ENCODE results near the gene AK3.
"Not testable (repeated sequence)": the region's sequence is repeated elsewhere in the genome, so short reads cannot be mapped to it uniquely, and the experiment has no call there.

AK3 gene

DNA sequence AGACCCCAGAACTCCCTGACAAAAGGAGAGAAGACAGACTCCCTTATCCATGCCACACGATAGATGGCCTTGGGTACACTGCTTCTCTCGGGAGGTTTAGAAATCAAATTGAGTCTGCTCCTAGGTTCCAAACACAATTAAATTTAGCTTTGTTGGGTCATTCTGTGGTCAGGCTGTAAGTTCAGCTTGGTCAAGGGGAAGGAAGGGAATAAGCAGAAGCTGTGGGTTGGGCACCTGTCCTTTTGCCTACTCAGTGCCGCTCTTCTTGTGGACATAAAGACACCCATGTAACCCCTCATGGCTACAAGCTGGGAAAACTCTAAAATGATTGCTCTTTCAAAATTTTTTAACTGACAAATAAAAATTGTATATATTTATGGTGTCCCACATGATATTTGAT, 19.1 kb upstream of the AK3 start:
- Histone ChIP-seq H3K9me3 (replicated peaks in 1 of 2; ENCODE audit: control insufficient read depth in 2 of 2, insufficient read depth in 1 of 2, low read depth in 1 of 2, low read length in 2 of 2) (no peaks in the 10 kb centered on the region), H3K79me1 (ENCODE audit: low read depth, low read length) (peaks cover 2% of the 10 kb centered on the region), H2BK5ac (ENCODE audit: low read length) (no peak overlapping the region), H3K14ac (ENCODE audit: low read length) (no peak overlapping the region), H3K23ac (ENCODE audit: low read depth, low read length, poor library complexity) (no peak overlapping the region), H4K91ac (ENCODE audit: low read depth, low read length, poor library complexity) (no peak overlapping the region), H2AK5ac (ENCODE audit: low read depth, low read length) (no peak overlapping the region), H4K8ac (ENCODE audit: low read depth, low read length) (no peak overlapping the region), H3K4me3 (ENCODE audit: low read length in 2 of 2) (no peak overlapping the region), H3K4ac (ENCODE audit: low read length) (no peak overlapping the region), H3K4me1 (ENCODE audit: control insufficient read depth in 2 of 2, insufficient read depth in 1 of 2, low read depth in 1 of 2, low read length in 2 of 2) (peaks cover 6 to 10% of the 10 kb centered on the region in 2 donors), H3K9ac (ENCODE audit: low read depth, low read length, poor library complexity) (no peak overlapping the region), H2BK120ac (ENCODE audit: low read depth, low read length) (no peak overlapping the region), H3K27me3 (ENCODE audit: control insufficient read depth in 3 of 3, insufficient read depth in 3 of 3, low read depth in 1 of 3, low read length in 3 of 3) (peaks cover 0 to 10% (median 0%) of the 10 kb centered on the region in 3 experiments), H3K18ac (ENCODE audit: low read length) (no peak overlapping the region), H3K27ac (replicated peaks; ENCODE audit: low read length) (no peak overlapping the region), H3K4me2 (ENCODE audit: insufficient read depth, low read length, poor library complexity, severe bottlenecking) (no peak overlapping the region), H2AFZ (ENCODE audit: low read length) (no peak overlapping the region), H2BK15ac (ENCODE audit: low read length) (no peak overlapping the region), H2BK12ac (ENCODE audit: low read length) (no peak overlapping the region), H3K36me3 (replicated peaks in 1 of 2; ENCODE audit: control insufficient read depth in 2 of 2, insufficient read depth in 2 of 2, low read length in 2 of 2) (no peaks in the 10 kb centered on the region)
- no CpG with 5 or more reads among the region's 3 CpGs for WGBS, 2 donors (ENCODE audit: extremely low coverage in 2 of 2, insufficient read length in 2 of 2, insufficient replicate concordance in 1 of 2)
- no peak for DNase-seq (ENCODE audit: low spot score)

DNA sequence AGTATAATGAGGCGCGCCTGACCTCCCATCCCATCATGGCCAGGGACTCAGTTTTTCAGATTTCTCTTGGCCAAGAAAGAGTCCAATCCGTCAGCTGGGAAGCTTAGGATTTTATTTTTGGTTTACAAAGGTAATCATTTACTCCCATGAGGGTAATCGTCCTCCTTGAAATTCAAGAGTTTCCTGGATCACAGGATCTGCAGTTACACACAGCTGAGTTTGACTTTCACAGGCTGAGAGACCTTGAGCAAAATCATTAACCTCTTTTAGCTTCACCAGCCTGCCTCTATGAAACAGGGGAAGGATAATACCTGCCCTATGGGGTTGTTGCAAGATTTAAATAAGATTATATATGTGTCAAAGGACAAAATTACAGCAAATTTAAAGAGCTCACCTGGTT, 15.4 kb upstream of the AK3 start:
- Histone ChIP-seq H3K27ac (replicated peaks; ENCODE audit: low read length) (no peak overlapping the region), H2AK5ac (ENCODE audit: low read depth, low read length) (no peak overlapping the region), H4K91ac (ENCODE audit: low read depth, low read length, poor library complexity) (no peak overlapping the region), H3K9me3 (replicated peaks in 1 of 2; ENCODE audit: control insufficient read depth in 2 of 2, insufficient read depth in 1 of 2, low read depth in 1 of 2, low read length in 2 of 2) (no peaks in the 10 kb centered on the region), H2BK15ac (ENCODE audit: low read length) (no peak overlapping the region), H3K18ac (ENCODE audit: low read length) (no peak overlapping the region), H3K9ac (ENCODE audit: low read depth, low read length, poor library complexity) (no peak overlapping the region), H2BK12ac (ENCODE audit: low read length) (no peak overlapping the region), H3K79me1 (ENCODE audit: low read depth, low read length) (peaks cover 2% of the 10 kb centered on the region), H3K14ac (ENCODE audit: low read length) (no peak overlapping the region), H3K23ac (ENCODE audit: low read depth, low read length, poor library complexity) (no peak overlapping the region), H2AFZ (ENCODE audit: low read length) (no peak overlapping the region), H2BK5ac (ENCODE audit: low read length) (no peak overlapping the region), H3K27me3 (ENCODE audit: control insufficient read depth in 3 of 3, insufficient read depth in 3 of 3, low read depth in 1 of 3, low read length in 3 of 3) (peaks cover 0 to 14% (median 0%) of the 10 kb centered on the region in 3 experiments), H3K4me3 (ENCODE audit: low read length in 2 of 2) (no peak overlapping the region), H3K4ac (ENCODE audit: low read length) (no peak overlapping the region), H4K8ac (ENCODE audit: low read depth, low read length) (no peak overlapping the region), H2BK120ac (ENCODE audit: low read depth, low read length) (no peak overlapping the region), H3K4me2 (ENCODE audit: insufficient read depth, low read length, poor library complexity, severe bottlenecking) (no peak overlapping the region), H3K36me3 (replicated peaks in 1 of 2; ENCODE audit: control insufficient read depth in 2 of 2, insufficient read depth in 2 of 2, low read length in 2 of 2) (no peaks in the 10 kb centered on the region), H3K4me1 (ENCODE audit: control insufficient read depth in 2 of 2, insufficient read depth in 1 of 2, low read depth in 1 of 2, low read length in 2 of 2) (no peaks in the 10 kb centered on the region)
- no CpG with 5 or more reads among the region's 4 CpGs for WGBS, 2 donors (ENCODE audit: extremely low coverage in 2 of 2, insufficient read length in 2 of 2, insufficient replicate concordance in 1 of 2)
- no peak for DNase-seq (ENCODE audit: low spot score)

DNA sequence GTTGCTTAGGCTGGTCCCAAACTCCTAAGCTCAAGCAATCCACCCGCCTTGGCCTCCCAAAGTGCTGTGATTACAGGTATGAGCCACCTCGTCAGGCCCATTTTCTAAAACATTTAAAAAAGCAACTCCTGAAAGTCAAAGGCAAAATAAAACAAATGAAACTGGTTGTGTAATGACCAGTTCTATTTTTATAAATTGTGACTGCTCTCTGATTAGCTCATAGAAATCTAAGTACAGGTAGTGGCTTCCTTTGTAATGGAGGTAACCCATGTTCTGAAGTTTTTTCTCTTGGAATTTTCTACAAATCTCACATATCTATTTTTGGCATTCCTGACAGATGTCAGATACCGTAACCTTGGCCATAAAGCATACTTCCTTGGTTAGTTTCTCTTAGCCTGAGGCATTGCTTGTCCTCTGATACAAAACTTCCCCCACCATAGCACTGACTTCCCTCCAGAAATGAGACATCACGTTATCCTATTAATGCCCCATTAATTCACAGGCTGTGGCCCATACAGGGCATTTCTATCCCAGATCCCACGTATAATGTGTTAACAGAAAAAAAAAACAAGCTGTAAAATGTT, 14.1 kb upstream of the AK3 start:
- H4K91ac ChIP-seq (ENCODE audit: low read depth, low read length, poor library complexity), result no peak overlapping the region
- WGBS, 2 donors (ENCODE audit: extremely low coverage in 2 of 2, insufficient read length in 2 of 2, insufficient replicate concordance in 1 of 2), result no CpG with 5 or more reads among the region's 5 CpGs
- no peak overlapping the region for H3K4me2 ChIP-seq (ENCODE audit: insufficient read depth, low read length, poor library complexity, severe bottlenecking)
- no peaks in the 10 kb centered on the region for H3K4me1 ChIP-seq (ENCODE audit: control insufficient read depth in 2 of 2, insufficient read depth in 1 of 2, low read depth in 1 of 2, low read length in 2 of 2)
- no peak overlapping the region for H3K18ac ChIP-seq (ENCODE audit: low read length)
- H2BK5ac ChIP-seq (ENCODE audit: low read length), result no peak overlapping the region
- no peak overlapping the region for H2AFZ ChIP-seq (ENCODE audit: low read length)
- no peak overlapping the region for H3K9ac ChIP-seq (ENCODE audit: low read depth, low read length, poor library complexity)
- no peaks in the 10 kb centered on the region for H3K36me3 ChIP-seq (replicated peaks in 1 of 2; ENCODE audit: control insufficient read depth in 2 of 2, insufficient read depth in 2 of 2, low read length in 2 of 2)
- peaks cover 0 to 13% (median 0%) of the 10 kb centered on the region in 3 experiments for H3K27me3 ChIP-seq (ENCODE audit: control insufficient read depth in 3 of 3, insufficient read depth in 3 of 3, low read depth in 1 of 3, low read length in 3 of 3)
- DNase-seq (ENCODE audit: low spot score), result no peak
- no peak overlapping the region for H3K27ac ChIP-seq (replicated peaks; ENCODE audit: low read length)
- no peak overlapping the region for H2BK120ac ChIP-seq (ENCODE audit: low read depth, low read length)
- no peak overlapping the region for H4K8ac ChIP-seq (ENCODE audit: low read depth, low read length)
- H3K14ac ChIP-seq (ENCODE audit: low read length), result no peak overlapping the region
- H3K4me3 ChIP-seq (ENCODE audit: low read length in 2 of 2), result no peak overlapping the region
- no peak overlapping the region for H3K4ac ChIP-seq (ENCODE audit: low read length)
- no peak overlapping the region for H2BK15ac ChIP-seq (ENCODE audit: low read length)
- no peak overlapping the region for H3K23ac ChIP-seq (ENCODE audit: low read depth, low read length, poor library complexity)
- H2AK5ac ChIP-seq (ENCODE audit: low read depth, low read length), result no peak overlapping the region
- no peak overlapping the region for H2BK12ac ChIP-seq (ENCODE audit: low read length)
- H3K79me1 ChIP-seq (ENCODE audit: low read depth, low read length), result peaks cover 2% of the 10 kb centered on the region
- no peaks in the 10 kb centered on the region for H3K9me3 ChIP-seq (replicated peaks in 1 of 2; ENCODE audit: control insufficient read depth in 2 of 2, insufficient read depth in 1 of 2, low read depth in 1 of 2, low read length in 2 of 2)

DNA sequence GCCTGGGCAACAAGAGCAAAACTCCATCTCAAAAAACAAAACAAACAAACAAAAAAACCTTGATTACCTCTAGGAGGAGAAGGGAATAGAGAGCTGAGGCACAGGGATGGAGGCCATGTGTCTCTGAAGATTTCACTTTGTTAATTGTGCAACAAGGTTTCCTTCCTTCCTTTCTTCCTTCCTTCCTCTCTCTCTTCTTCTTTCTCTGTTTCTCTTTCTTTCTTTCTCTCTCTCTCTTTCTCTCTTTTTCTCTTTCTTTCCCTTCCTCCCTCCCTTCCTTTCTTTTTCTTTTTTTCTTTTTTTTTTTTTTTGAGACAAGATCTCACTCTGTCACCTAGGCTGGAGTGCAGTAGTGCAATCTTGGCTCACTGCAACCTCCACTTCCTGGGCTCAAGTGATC, 13.5 kb upstream of the AK3 start:
- H3K4me1 ChIP-seq (ENCODE audit: control insufficient read depth in 2 of 2, insufficient read depth in 1 of 2, low read depth in 1 of 2, low read length in 2 of 2); H3K4ac ChIP-seq (ENCODE audit: low read length); H2AFZ ChIP-seq (ENCODE audit: low read length); H2BK15ac ChIP-seq (ENCODE audit: low read length); H3K9ac ChIP-seq (ENCODE audit: low read depth, low read length, poor library complexity); H3K23ac ChIP-seq (ENCODE audit: low read depth, low read length, poor library complexity); H3K79me1 ChIP-seq (ENCODE audit: low read depth, low read length); H3K27me3 ChIP-seq (ENCODE audit: control insufficient read depth in 3 of 3, insufficient read depth in 3 of 3, low read depth in 1 of 3, low read length in 3 of 3); H4K8ac ChIP-seq (ENCODE audit: low read depth, low read length); H2BK5ac ChIP-seq (ENCODE audit: low read length); H2BK120ac ChIP-seq (ENCODE audit: low read depth, low read length); H3K4me3 ChIP-seq (ENCODE audit: low read length in 2 of 2); H3K18ac ChIP-seq (ENCODE audit: low read length); H2AK5ac ChIP-seq (ENCODE audit: low read depth, low read length); H3K36me3 ChIP-seq (replicated peaks in 1 of 2; ENCODE audit: control insufficient read depth in 2 of 2, insufficient read depth in 2 of 2, low read length in 2 of 2); H3K27ac ChIP-seq (replicated peaks; ENCODE audit: low read length); H2BK12ac ChIP-seq (ENCODE audit: low read length); H3K14ac ChIP-seq (ENCODE audit: low read length); H3K4me2 ChIP-seq (ENCODE audit: insufficient read depth, low read length, poor library complexity, severe bottlenecking); H3K9me3 ChIP-seq (replicated peaks in 1 of 2; ENCODE audit: control insufficient read depth in 2 of 2, insufficient read depth in 1 of 2, low read depth in 1 of 2, low read length in 2 of 2); H4K91ac ChIP-seq (ENCODE audit: low read depth, low read length, poor library complexity); DNase-seq (ENCODE audit: low spot score): not testable (repeated sequence)

Data from neuronal stem cell (in vitro differentiated cells).